HepG2 (cell line): ENCODE results near the gene GEMIN2. TPM values are rescaled to one million over a fixed set of nuclear protein-coding genes. Genes with fewer than 3 reads are reported as not detected.
A peak's percentile ranks its signal among the peaks of the same experiment; 100 is the strongest.

Experiments
- AGO1 ChIP-seq: fragments of 200-400 bp; formaldehyde crosslinking; IDR thresholded peaks from 2 replicates; pipeline ENCODE4 v1.6.1; 2017; ENCODE audit warnings: mild to moderate bottlenecking, low read depth, low read length, moderate library complexity; ENCODE audit not compliant: poor library complexity, severe bottlenecking
- ARID4A ChIP-seq: sonication (generic); formaldehyde crosslinking; IDR thresholded peaks from 2 replicates; pipeline ENCODE4 v1.5.0; 2020; ENCODE audit warnings: mild to moderate bottlenecking, missing genetic modification reagents, borderline replicate concordance
- ELF1 ChIP-seq: sonication (generic); formaldehyde crosslinking; IDR thresholded peaks from 2 replicates; pipeline ENCODE4 v1.4.0; 2020; ENCODE audit warnings: missing genetic modification reagents
- FOXK1 ChIP-seq: sonication (generic); formaldehyde crosslinking; IDR thresholded peaks from 2 replicates; pipeline ENCODE4 v1.4.0; 2020; ENCODE audit warnings: low read depth, missing genetic modification reagents, borderline replicate concordance
- MTERF4 ChIP-seq: sonication (generic); formaldehyde crosslinking; IDR thresholded peaks from 2 replicates; pipeline ENCODE4 v1.8.0; 2023; ENCODE audit warnings: mild to moderate bottlenecking, missing genetic modification reagents
- RELA ChIP-seq: sonication (generic); formaldehyde crosslinking; IDR thresholded peaks from 2 replicates; pipeline ENCODE4 v1.4.0; 2020; ENCODE audit warnings: missing genetic modification reagents
- SMARCC2 ChIP-seq: fragments of 450-650 bp; IDR thresholded peaks from 2 replicates; pipeline ENCODE4 v1.6.1; 2017; ENCODE audit warnings: antibody characterized with exemption, mild to moderate bottlenecking
- TCF12 ChIP-seq, 2 experiments: fragments of 450-650 bp in 1 of 2; sonication (generic) in 1 of 2; formaldehyde crosslinking in 1 of 2; IDR thresholded peaks; 2 replicates each; pipeline versions ENCODE4 v1.6.1 to v1.8.0; 2017 to 2022; ENCODE audit warnings: antibody characterized with exemption in 1 of 2, mild to moderate bottlenecking in 1 of 2, missing genetic modification reagents in 1 of 2, moderate library complexity in 1 of 2
- THYN1 ChIP-seq: sonication (generic); formaldehyde crosslinking; IDR thresholded peaks from 2 replicates; pipeline ENCODE4 v1.8.1; 2023; ENCODE audit warnings: low read depth, mild to moderate bottlenecking, moderate library complexity, missing genetic modification reagents, borderline replicate concordance
- TMF1 ChIP-seq: sonication (generic); formaldehyde crosslinking; IDR thresholded peaks from 2 replicates; pipeline ENCODE4 v1.8.1; 2022; ENCODE audit warnings: low read depth, missing genetic modification reagents
- ZBTB39 ChIP-seq: sonication (generic); formaldehyde crosslinking; IDR thresholded peaks from 2 replicates; pipeline ENCODE4 v1.5.0; 2020; ENCODE audit warnings: missing genetic modification reagents
- ZMAT5 ChIP-seq: sonication (generic); formaldehyde crosslinking; IDR thresholded peaks from 2 replicates; pipeline ENCODE4 v1.5.0; 2020; ENCODE audit warnings: mild to moderate bottlenecking, low read depth, missing genetic modification reagents, borderline replicate concordance
- ZNF12 ChIP-seq: sonication (generic); formaldehyde crosslinking; IDR thresholded peaks from 2 replicates; pipeline ENCODE4 v1.5.0; 2020; ENCODE audit warnings: missing genetic modification reagents
- ZNF350 ChIP-seq: sonication (generic); formaldehyde crosslinking; IDR thresholded peaks from 2 replicates; pipeline ENCODE4 v1.4.0; 2020; ENCODE audit warnings: mild to moderate bottlenecking, low read depth, missing genetic modification reagents, borderline replicate concordance
- ZNF567 ChIP-seq: sonication (generic); formaldehyde crosslinking; IDR thresholded peaks from 2 replicates; pipeline ENCODE4 v1.8.1; 2023; ENCODE audit warnings: mild to moderate bottlenecking, missing genetic modification reagents, borderline replicate concordance
- ZNF619 ChIP-seq: sonication (generic); formaldehyde crosslinking; IDR thresholded peaks from 2 replicates; pipeline ENCODE4 v1.4.0; 2020; ENCODE audit warnings: mild to moderate bottlenecking, missing genetic modification reagents
- ZNF800 ChIP-seq: sonication (generic); formaldehyde crosslinking; IDR thresholded peaks from 2 replicates; pipeline ENCODE4 v1.4.0; 2020; ENCODE audit warnings: missing genetic modification reagents
- polyA plus RNA-seq, 8 experiments: library from polyadenylated mRNA; depleted of rRNA in 3 of 8; stranded (reverse) in 7 of 8; unstranded in 1 of 8; fragments of >200 nt; fragmentation: Illumina TruSeq in 4 of 8; extraction: Trizol in 4 of 8; gene quantifications; 2 replicates each; pipeline versions ENCODE4 v1.2.1 to v1.2.3, GENCODE V29; 2011 to 2016; ENCODE audit warnings: low read depth in 4 of 8, missing spikeins in 1 of 8, mixed read lengths in 1 of 8; ENCODE audit not compliant: insufficient read depth in 1 of 8
- total RNA-seq, 5 experiments: library from RNA; depleted of rRNA; stranded (reverse); fragments of >200 nt; fragmentation: Illumina TruSeq; extraction: Trizol; gene quantifications; 2 replicates each; pipeline ENCODE4 v1.2.3, GENCODE V29; 2016; ENCODE audit warnings: low read depth in 1 of 5

GEMIN2 gene
- total and polyA plus RNA-seq, 2 of the 13 experiments (the other 11 are each of a cell fraction or from before 2014, with no cell fraction given): 54.8 to 110 TPM

GRCh38 chr14:39102969-39103957, 10.9 kb upstream of the GEMIN2 start, which contains the start of gene SEC23A (continued):
- TF ChIP-seq ARID4A (CRISPR knock-in tag) (peak; percentile 98), ZNF619 (CRISPR knock-in tag) (peak; percentile 100), TMF1 (CRISPR knock-in tag) (peak; percentile 88), TCF12 (IDR thresholded peaks at IDR 0.05) (no peak), TCF12 (CRISPR knock-in tag; IDR thresholded peaks at IDR 0.05) (peak; percentile 97), ELF1 (peak; percentile 97), ZNF800 (peak; percentile 93), ZMAT5 (CRISPR knock-in tag) (no peak), THYN1 (peak; percentile 62; the same call in 1 of the 2 replicates), MTERF4 (peak; percentile 99), ZNF567 (CRISPR knock-in tag) (peak; percentile 100), ZNF12 (CRISPR knock-in tag) (peak; percentile 89), AGO1 (peak; percentile 92), FOXK1 (CRISPR knock-in tag) (peak; percentile 81; the same call in 1 of the 2 replicates), SMARCC2 (no peak), ZNF350 (CRISPR knock-in tag) (peak; percentile 100), ZBTB39 (CRISPR knock-in tag) (peak; percentile 93), RELA (peak; percentile 90; the same call in 1 of the 2 replicates)
